Measurements from ENCODE around the gene PLEKHM2.

PLEKHM2 gene

DNA sequence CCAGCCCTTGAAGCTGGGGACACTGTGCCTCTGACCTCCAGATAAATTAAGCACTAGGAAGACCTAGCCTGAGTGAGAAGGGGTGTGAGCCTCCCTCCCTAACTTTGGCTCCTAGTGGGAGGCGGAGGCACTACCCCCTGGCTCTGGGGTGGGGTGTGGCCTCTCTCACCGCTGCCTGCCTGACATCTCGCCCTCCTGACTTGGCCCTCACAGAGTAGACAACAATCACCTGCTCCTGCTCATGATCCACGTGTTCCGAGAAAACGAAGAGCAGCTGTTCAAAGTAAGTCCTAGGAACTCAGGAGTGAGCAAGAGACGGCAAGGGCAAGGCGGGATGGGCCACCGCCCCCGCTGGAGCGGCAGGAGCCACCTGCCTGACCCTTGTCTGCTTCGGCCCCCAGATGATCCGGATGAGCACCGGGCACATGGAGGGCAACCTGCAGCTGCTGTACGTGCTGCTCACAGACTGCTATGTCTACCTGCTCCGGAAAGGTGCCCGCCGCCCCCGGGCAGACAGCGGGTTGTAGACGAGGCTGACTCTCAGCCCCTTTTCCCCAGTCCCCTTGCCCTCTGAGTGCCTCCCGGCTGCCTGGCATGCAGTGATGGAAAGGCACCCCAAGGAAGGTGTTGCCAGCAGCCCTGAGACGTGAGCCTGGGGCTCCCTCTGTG is 43.9 kb downstream of the PLEKHM2 start:
- TF ChIP-seq, protein P1, sequence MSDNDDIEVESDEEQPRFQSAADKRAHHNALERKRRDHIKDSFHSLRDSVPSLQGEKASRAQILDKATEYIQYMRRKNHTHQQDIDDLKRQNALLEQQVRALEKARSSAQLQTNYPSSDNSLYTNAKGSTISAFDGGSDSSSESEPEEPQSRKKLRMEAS (IDR thresholded peaks at IDR 0.05): no peak
- no peak for TF ChIP-seq EP300 (IDR thresholded peaks at IDR 0.05; ENCODE audit: borderline replicate concordance)
- TF ChIP-seq, protein P2, sequence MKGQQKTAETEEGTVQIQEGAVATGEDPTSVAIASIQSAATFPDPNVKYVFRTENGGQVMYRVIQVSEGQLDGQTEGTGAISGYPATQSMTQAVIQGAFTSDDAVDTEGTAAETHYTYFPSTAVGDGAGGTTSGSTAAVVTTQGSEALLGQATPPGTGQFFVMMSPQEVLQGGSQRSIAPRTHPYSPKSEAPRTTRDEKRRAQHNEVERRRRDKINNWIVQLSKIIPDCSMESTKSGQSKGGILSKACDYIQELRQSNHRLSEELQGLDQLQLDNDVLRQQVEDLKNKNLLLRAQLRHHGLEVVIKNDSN (IDR thresholded peaks at IDR 0.05): no peak
- TF ChIP-seq RAD21 (IDR thresholded peaks at IDR 0.05; ENCODE audit: low read depth): no peak
- no peak for TF ChIP-seq TCF12 (IDR thresholded peaks at IDR 0.05; ENCODE audit: low read depth)
- TF ChIP-seq, protein P3, sequence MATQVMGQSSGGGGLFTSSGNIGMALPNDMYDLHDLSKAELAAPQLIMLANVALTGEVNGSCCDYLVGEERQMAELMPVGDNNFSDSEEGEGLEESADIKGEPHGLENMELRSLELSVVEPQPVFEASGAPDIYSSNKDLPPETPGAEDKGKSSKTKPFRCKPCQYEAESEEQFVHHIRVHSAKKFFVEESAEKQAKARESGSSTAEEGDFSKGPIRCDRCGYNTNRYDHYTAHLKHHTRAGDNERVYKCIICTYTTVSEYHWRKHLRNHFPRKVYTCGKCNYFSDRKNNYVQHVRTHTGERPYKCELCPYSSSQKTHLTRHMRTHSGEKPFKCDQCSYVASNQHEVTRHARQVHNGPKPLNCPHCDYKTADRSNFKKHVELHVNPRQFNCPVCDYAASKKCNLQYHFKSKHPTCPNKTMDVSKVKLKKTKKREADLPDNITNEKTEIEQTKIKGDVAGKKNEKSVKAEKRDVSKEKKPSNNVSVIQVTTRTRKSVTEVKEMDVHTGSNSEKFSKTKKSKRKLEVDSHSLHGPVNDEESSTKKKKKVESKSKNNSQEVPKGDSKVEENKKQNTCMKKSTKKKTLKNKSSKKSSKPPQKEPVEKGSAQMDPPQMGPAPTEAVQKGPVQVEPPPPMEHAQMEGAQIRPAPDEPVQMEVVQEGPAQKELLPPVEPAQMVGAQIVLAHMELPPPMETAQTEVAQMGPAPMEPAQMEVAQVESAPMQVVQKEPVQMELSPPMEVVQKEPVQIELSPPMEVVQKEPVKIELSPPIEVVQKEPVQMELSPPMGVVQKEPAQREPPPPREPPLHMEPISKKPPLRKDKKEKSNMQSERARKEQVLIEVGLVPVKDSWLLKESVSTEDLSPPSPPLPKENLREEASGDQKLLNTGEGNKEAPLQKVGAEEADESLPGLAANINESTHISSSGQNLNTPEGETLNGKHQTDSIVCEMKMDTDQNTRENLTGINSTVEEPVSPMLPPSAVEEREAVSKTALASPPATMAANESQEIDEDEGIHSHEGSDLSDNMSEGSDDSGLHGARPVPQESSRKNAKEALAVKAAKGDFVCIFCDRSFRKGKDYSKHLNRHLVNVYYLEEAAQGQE (IDR thresholded peaks at IDR 0.05; ENCODE audit: low read depth): no peak
- no peak for TF ChIP-seq CEBPB (IDR thresholded peaks at IDR 0.05)
- no peak for TF ChIP-seq EGR1 (IDR thresholded peaks at IDR 0.05)
- no peak for TF ChIP-seq YY1 (IDR thresholded peaks at IDR 0.05; ENCODE audit: low read depth)
- no peak for TF ChIP-seq NFIC (IDR thresholded peaks at IDR 0.05)
- no peak for TF ChIP-seq ZBTB7A (IDR thresholded peaks at IDR 0.05; ENCODE audit: low read depth)
- no peak for TF ChIP-seq TEAD4 (IDR thresholded peaks at IDR 0.05)

DNA sequence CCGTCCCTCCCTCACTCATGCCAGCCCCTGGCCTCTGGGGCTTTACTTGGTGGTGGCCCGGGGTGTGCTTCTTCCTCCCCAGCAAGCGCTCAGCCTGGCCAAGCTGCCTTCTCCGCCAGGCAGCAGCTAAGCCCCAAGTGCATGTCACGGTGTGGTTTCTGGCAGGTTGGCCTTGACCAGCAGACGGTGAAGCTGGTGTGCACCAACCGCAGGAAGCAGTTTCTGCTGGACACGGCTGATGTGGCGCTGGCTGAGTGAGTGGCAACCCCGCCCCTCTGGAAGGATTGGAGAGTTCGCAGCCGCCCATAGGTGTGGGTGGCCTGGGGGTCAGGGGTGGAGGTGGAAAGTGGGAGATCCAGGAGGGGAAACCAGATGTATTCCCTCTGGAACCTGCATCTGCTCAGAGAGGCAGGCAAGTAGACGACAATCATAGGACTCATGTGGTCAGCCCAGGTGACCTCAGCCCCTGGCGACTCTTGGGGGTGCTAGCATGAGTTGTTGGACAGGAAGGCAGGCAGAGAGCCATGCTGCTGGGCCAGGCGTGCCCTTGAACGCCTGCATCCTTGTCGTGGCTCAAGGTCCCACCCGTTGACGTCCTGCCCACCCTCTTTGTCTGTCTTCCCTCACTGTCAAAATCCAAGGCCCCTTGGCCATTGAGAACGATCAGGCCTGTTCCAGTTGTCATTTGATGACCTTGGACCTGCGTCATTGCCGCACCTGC is 45.0 kb downstream of the PLEKHM2 start:
- TF ChIP-seq RAD21 (IDR thresholded peaks at IDR 0.05; ENCODE audit: low read depth) (no peak), TCF12 (IDR thresholded peaks at IDR 0.05; ENCODE audit: low read depth) (no peak), TEAD4 (IDR thresholded peaks at IDR 0.05) (no peak)
- TF ChIP-seq, protein P2 (IDR thresholded peaks at IDR 0.05): no peak
- TF ChIP-seq, protein P3 (IDR thresholded peaks at IDR 0.05; ENCODE audit: low read depth): no peak

DNA sequence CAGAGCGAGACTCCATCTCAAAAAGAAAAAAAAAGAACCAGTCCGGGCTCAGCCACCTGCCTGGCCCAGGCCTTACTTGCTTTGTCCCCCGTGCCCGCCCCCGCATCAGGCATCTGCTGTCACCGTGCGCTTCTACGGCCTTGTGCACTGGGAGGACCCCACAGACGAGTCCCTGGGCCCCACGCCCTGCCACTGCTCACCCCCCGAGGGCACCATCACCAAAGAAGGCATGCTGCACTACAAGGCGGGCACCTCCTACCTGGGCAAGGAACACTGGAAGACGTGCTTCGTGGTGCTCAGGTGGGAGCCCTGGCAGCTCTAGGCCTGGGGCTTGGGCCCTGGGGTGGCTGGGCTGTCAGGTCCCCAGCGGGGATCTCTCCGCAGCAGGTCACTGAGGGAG is 46.3 kb downstream of the PLEKHM2 start:
- TF ChIP-seq CEBPB (IDR thresholded peaks at IDR 0.05) (no peak), TCF12 (IDR thresholded peaks at IDR 0.05; ENCODE audit: low read depth) (no peak), CREB1 (IDR thresholded peaks at IDR 0.05; ENCODE audit: low read depth) (no peak), RAD21 (IDR thresholded peaks at IDR 0.05; ENCODE audit: low read depth) (no peak), FOXM1 (IDR thresholded peaks at IDR 0.05; ENCODE audit: borderline replicate concordance, low read depth) (no peak)
- TF ChIP-seq, protein P2 (IDR thresholded peaks at IDR 0.05): no peak

DNA sequence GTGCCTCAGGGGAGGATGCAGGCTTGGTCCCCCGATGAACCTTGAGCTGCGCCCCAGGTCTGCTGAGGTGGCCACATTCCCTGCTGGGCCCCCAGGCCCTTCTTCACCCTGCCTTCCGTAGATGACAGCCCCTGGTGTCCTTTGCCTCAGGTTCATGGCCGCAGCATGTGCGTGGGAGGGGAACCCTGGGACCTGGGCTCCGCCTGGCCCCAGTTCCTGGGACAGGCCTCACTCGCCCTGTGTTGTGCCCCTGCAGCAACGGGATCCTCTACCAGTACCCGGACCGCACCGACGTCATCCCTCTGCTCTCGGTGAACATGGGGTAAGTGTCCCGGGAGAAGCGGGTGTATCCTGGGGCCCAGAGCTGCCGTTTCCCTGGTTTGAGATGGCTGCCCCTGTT is 46.8 kb downstream of the PLEKHM2 start:
- TF ChIP-seq TCF12 (IDR thresholded peaks at IDR 0.05; ENCODE audit: low read depth) (no peak), YY1 (IDR thresholded peaks at IDR 0.05; ENCODE audit: low read depth) (no peak), NFIC (IDR thresholded peaks at IDR 0.05) (no peak), ZBTB7A (IDR thresholded peaks at IDR 0.05; ENCODE audit: low read depth) (no peak), TEAD4 (IDR thresholded peaks at IDR 0.05) (no peak), EP300 (IDR thresholded peaks at IDR 0.05; ENCODE audit: borderline replicate concordance) (no peak), CEBPB (IDR thresholded peaks at IDR 0.05) (no peak), TAF1 (IDR thresholded peaks at IDR 0.05; ENCODE audit: low read depth) (no peak), RAD21 (IDR thresholded peaks at IDR 0.05; ENCODE audit: low read depth) (no peak), CREB1 (IDR thresholded peaks at IDR 0.05; ENCODE audit: low read depth) (no peak), FOXM1 (IDR thresholded peaks at IDR 0.05; ENCODE audit: borderline replicate concordance, low read depth) (no peak), EGR1 (IDR thresholded peaks at IDR 0.05) (no peak)
- TF ChIP-seq, protein P2 (IDR thresholded peaks at IDR 0.05): no peak
- TF ChIP-seq, protein P3 (IDR thresholded peaks at IDR 0.05; ENCODE audit: low read depth): no peak
- TF ChIP-seq, protein P1 (IDR thresholded peaks at IDR 0.05): no peak
